HG03442 (cell line): ENCODE results near the gene DEFB114.

Experiments used
- ATAC-seq: cut with Tn5 transposase; IDR thresholded peaks from one replicate; pipeline ENCODE4 v1.9.1; 2021; ENCODE audit warnings: mild to moderate bottlenecking, moderate library complexity; ENCODE audit not compliant: unreplicated experiment

DEFB114 gene

DNA sequence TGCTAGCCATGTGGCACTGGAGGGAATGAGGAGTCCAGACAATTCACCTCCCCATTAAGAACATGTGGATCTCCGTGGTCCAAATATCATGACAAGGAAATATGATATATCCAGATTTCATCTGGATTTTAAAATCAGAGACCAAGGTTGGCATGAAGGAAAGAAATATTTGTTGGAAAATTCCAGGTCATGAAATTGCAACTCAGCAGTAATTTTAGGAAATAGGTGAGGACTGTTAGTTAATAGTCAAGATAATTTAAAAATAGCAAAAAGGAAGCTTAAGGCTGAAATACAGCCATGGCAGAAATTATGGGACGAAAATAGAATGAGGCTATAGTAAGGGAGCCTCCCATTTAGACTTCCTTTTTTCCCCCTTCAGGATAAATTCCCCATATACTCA lies 26.9 kb downstream of the DEFB114 start:
- ATAC-seq, result no peak

- ATAC-seq, result no peak
Observed at GRCh38 chr6:49935387-49935786, 28.6 kb downstream of the DEFB114 start.

DNA sequence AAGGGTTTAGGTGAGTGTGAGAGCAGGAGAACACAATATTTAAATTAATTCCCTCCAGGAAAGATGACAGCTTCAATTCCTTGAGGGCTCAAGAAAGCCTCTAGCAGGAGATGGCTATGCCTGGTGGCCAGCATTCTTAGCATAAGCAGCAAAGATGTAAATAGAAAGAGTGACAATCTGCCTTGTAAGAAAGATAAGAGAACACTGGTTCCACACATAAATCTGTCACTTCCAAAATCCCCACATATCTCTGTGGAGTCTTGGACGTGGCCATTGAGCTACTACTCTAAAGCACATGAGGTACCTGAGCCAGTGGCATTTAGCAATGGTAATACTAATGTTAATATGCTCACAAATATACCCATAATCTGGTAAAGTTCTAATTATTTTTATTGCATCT lies 29.2 kb downstream of the DEFB114 start:
- no peak for ATAC-seq

DNA sequence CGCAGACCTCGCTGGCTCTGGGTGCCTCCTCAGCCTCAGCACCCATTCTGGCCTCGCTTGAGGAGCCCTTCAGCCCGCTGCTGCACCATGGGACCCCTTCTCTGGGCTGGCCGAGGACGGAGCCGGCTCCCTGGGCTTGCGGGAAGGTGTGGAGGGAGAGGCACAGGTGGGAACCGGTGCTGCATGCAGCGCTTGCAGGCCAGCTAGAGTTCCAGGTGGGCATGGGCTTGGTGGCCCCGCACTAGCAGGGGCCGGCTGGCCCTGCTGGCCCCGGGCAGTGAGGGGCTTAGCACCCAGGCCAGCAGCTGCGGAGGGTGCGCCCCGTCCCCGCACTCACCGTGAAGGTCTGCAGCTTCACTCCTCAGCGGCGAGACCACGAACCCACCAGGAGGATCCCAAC lies 30.4 kb downstream of the DEFB114 start:
- ATAC-seq, result no peak

DNA sequence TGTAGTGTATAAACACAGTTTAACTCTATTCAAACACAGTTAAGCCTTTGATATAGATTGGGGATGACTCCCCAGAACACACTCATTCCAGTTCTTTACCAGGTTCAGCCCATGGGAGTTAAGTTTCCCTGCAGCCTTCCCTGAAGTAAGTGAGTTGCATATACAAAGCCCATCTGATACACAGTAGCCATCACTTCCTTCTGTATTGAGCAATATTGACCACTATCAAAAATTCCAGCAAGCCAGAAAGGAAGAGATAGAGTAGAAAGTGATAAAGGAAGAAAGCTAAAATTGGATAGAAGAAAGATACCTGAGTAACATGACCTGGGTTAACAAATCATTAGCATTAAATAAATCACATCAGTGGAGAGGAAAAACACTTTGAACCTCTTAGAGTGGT lies 34.6 kb downstream of the DEFB114 start:
- ATAC-seq, result no peak

DNA sequence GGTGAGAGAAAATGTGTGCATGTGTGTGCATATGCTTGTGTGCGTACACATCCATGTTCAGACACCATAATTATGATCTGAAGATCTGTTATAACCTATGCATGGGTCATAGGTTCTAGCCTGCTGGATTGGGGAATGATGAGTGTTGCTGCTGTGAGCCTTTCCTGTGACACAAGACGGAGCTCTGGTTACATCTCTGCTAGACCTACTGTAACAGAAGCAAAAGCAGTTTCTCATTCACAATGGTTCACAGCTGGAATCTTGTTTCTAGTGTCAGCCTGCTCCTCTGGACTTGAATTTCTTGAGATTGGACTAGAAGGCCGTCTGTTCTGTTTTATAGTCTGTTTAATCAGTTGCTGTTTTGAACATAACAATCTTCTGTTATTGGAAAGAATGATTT lies 40.1 kb downstream of the DEFB114 start:
- no peak for ATAC-seq

DNA sequence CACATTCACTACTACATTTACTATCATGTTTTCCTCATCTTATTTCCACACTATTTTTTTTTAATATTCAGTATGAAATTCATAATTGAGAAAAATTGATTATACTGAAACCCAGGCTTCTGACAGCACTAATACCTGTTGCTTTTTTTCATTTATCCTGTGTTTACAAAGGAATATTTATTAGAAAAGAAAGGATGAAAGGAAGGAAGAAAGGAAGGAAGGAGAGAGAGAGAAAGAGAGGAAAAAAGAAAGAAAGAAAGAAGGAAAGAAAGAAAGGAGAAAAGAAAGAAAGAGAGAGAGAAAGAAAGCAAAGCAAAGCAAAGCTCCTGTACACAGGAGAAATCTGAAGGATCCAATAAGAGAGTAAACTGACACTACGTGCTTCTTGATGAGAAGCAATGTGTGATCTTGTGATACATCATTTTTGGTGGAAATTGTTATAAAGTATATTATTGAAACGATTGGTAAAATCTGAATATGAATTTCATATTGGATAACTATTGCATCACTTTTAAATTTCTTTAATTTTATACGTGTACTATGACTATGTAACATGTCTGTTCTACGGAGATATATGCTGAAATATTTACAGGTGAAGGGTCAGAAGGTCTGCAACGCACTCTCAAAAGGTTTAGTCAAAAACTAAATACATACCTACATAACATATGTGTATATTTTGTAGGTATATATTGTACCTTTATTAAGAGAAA lies 43.9 kb downstream of the DEFB114 start:
- ATAC-seq, result no peak

- ATAC-seq, result no peak
Observed at GRCh38 chr6:49919261-49919660, 44.7 kb downstream of the DEFB114 start.

GRCh38 chr6:49918787-49919186 lies 45.2 kb downstream of the DEFB114 start:
- no peak for ATAC-seq

DNA sequence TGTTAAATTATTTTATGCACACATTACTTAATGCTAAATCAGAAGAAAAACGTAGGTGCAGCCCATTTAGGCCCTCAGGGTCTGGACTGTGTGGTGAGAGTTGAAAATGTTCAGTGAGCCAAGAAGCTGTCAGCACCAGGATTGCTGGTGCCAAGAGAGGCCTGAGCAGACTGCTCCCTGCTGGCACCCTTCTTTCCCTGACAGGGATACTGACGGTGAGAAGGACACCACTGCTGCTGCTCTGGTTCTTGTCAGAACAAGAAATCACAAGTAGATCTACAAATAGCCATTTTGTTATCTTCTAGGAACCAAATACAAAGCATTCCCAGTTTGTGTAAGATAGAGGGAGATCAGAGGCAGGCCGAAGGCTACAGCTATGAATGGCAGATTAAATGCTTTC lies 48.9 kb downstream of the DEFB114 start:
- no peak for ATAC-seq

- ATAC-seq, result no peak
Observed at GRCh38 chr6:49913636-49914375, 50.2 kb downstream of the DEFB114 start.

DNA sequence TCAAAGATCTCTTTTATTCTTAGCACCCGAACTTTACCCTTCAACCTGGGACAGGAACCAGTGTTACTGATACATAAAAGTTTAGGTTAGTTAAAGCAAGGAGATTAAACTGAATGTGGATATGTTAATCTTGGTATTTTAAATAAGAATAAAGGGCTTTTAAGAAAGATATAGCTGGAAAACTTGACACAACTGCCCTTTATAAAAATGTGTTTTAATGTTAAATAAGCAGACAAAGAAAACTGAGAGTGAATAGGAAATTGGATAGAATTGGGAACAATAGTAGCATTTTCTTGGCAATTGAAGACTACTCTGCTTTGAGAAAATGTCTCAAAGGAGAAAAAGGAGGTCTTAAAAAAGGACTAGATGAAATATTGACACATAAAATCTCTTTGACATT lies 51.8 kb downstream of the DEFB114 start:
- no peak for ATAC-seq

DNA sequence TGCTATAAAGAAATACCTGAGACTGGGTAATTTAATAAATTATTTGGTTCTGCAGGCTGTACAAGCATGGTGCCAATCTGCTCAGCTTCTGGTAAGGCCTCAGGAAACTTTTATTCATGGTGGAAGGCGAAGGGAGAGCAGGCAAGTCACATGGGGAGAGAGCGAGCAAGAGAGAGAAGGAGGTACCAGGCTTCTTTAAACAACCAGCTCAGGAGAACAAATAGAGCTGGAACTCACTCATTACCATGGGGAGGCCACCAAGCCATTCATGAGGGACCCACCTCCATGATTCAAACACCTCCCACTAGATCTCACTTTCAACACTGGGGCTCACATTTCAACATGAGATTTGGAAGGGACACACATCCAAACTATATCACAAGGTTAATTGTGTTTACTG lies 52.7 kb downstream of the DEFB114 start:
- ATAC-seq, result no peak
